Skin of body (tissue), 3 donors: Measurements from ENCODE around the gene C19orf47. TPM values are rescaled to one million over a fixed set of nuclear protein-coding genes. Genes with fewer than 3 reads are reported as not detected.
A peak's percentile ranks its signal among the peaks of the same experiment; 100 is the strongest.

Source experiments
- DNase-seq: peaks from one replicate; lab custom pipeline; 2025; lab: John Stamatoyannopoulos, UW
- small RNA-seq: library from RNA; depleted of rRNA; stranded (forward); fragments of <200 nt; gene quantifications from one replicate; pipeline ENCODE3, GENCODE V24; 2014; ENCODE audit warnings: low replicate concordance
- total RNA-seq: library from RNA; depleted of rRNA; stranded (reverse); fragments of >200 nt; gene quantifications from one replicate; pipeline ENCODE4 v1.2.3, GENCODE V29; 2014

C19orf47 gene
- total RNA-seq, 1 donor from 2014 or later, result 8.2 TPM

DNA sequence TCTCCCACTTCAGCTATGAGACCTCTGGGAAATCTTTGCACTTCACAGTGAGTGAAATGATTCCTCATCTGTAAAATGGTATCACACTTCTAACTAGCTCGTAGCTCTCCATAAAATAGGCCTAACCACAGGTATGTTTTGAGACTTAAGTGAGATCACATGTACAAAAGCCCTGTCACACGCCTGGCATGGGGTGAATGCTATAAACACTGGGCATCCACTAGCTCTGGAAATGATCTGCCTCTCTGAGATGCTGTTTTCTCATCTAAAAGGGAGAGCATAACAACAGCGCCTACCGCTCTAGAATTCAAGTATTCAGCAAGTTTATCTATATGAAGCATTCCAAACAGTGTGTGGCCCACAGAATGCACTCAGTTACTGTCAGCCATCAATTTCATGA is 65.3 kb downstream of the C19orf47 start:
- no peak for DNase-seq

DNA sequence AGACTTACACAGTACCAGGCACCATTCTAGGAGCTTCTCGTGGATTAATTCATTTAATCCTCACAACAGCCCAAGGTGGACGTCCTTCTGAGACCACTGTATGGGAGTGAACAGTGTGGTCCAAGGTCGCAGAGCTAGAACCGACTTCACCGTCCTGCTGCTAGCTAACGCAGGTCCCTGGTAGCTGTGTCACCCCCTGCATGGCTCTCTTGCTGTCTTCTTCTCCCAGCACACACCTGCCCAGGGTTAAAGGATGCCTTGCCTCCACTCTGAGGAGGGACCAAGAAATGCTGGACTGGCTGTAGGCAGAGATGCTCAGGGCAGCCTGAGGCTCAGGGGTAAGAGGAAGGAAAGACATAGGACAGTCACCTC is 66.0 kb downstream of the C19orf47 start:
- no peak for DNase-seq

GRCh38 chr19:40281381-40282208 is 66.6 kb downstream of the C19orf47 start:
- no peak for DNase-seq

DNA sequence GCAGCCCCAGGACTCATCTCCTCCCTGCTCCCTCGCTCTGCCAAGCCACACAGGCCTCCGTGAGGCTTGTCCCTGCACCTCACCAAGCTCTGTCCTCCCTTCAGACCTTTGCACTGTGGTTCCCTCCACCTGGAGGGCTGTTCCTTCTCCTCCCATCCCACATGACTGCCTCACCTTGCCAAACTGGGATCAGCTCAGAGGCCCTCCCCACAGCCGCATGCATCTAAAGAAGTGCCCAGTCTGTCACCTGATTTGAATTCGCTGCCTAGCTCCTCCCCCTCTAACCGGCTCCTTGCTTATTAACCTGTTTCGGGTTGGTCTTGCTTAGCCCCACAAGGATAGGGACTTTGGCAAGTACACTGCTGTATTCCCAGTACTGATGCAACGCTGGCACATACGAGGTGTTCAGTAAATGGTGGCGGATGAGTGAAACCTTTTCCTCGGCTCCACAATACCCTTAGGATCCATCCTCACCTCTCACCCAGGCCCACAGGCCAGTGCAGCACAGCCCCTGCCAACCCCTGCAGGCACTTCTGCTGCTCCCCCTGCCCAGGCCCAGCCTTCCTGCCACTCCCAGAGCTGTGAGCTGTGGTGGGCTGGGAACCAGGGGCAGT is 67.5 kb downstream of the C19orf47 start:
- DNase-seq, result no peak

GRCh38 chr19:40279761-40280607 is 68.2 kb downstream of the C19orf47 start:
- DNase-seq, result no peak

GRCh38 chr19:40279120-40279551 is 69.1 kb downstream of the C19orf47 start:
- peak; percentile 81 for DNase-seq

- DNase-seq, result no peak
These were observed 69.7 kb downstream of the C19orf47 start for GRCh38 chr19:40278361-40279035.

- DNase-seq, result no peak
These were observed 70.7 kb downstream of the C19orf47 start for GRCh38 chr19:40277356-40278059.

GRCh38 chr19:40274585-40275544 is 73.3 kb downstream of the C19orf47 start:
- DNase-seq, result no peak

DNA sequence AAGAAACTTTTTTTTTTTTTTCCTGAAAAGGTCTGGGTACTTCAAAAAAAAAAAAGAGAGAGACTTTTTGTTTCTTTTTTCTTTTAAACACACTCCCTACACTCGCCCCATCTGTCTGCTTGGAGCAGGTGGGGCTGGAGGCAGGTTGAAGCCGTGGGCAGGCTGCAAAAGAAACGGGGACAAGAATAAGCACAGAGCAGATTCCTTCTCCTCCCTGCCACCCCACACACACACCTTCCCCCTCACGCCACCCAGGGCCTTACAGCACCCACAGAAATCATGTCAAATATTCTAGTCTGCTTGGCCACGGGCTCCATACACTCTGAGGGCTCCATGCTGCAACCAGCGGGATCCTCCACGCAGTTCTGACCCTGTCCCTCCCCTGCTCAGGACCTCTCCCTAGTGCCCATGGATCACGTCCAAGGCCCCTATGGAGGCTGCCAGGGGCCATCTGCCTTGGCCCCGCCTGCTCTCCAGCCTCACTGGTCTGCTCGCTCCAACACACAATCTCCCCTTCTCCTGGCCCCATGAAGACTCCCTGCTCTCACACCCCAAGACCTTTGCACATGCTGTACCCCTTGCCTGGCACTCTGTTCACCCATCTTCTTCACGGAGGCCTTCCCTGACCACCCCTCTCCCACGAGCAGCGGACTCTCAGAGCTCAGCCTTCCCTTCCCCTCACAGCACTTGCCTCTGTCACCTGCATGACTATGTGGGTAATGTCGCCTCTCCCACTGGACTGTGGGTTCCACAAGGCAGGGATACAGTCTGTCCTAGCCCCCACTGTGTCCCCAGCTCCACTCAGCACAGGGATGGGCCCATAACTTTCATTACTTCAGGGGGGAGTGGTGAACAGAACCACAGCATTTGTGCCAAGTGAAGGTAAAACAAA is 74.5 kb downstream of the C19orf47 start:
- DNase-seq, result no peak

DNA sequence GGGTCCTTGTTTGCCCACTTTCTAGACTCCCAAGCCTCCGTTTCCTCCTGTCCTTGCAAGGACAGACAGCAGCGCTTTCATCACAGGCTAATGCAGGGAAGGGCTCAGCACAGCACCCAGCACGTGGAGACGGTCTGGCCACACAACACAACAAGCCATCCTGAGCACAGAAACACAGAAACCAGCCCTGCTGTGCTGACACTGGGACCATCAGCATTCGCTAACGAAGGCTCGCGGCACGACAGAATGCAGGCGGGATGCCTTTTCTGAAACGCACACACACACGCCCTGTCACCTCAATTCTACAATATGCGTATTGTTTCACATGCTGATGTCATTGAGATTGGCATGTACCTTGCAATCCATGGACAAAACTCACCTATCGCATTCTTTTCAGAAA is 75.9 kb downstream of the C19orf47 start:
- no peak for DNase-seq

DNA sequence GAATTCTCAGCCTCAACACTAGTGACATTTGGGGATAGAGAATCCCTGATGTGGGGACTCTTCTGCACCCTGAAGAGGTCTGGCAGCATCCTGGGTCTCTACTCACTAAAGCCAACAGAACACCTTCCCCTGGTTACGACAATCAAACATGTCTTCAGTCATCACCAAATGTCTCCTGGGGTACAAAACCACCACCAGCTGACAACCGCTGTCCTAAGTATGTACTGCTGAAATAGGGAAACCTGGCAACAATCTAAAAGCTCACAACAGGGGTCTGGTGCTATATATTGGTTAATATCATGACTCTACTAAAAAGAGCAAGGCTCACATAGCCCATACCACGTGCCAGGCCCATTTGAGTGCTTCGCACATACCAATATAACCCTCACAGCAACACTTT is 76.5 kb downstream of the C19orf47 start:
- no peak for DNase-seq

- no peak for DNase-seq
These were observed 77.7 kb downstream of the C19orf47 start for GRCh38 chr19:40270362-40271089.

Small RNA genes within 50 kb of the gene (small RNA-seq; reads per million reads assigned to genes)
- gene MIR641 (3.1 reads per million, percentile 89 among the genes with 10 or more reads in this experiment), gene MIR6796 (not detected), gene RF00019 (not detected), gene RNU6-945P (not detected)

Other genes starting within 250 kb of the C19orf47 start
- 4.5 TPM for gene MAP3K10, start 157.0 kb downstream of the C19orf47 start, total RNA-seq
- not detected for gene TTC9B, start 130.0 kb downstream of the C19orf47 start, total RNA-seq
- gene CCNP, start 121.7 kb downstream of the C19orf47 start, total RNA-seq, result 0.39 TPM
- gene AKT2, start 63.1 kb downstream of the C19orf47 start, total RNA-seq, result 94.4 TPM
- 137 TPM for gene PLD3, start 298 bp upstream of the C19orf47 start, total RNA-seq
- gene HIPK4, start 41.8 kb upstream of the C19orf47 start, total RNA-seq, result 0.10 TPM
- gene PRX, start 65.0 kb upstream of the C19orf47 start, total RNA-seq, result 5.2 TPM
- gene SERTAD1, start 77.6 kb upstream of the C19orf47 start, total RNA-seq, result 10.6 TPM
- gene SERTAD3, start 95.9 kb upstream of the C19orf47 start, total RNA-seq, result 30.8 TPM
- 107 TPM for gene BLVRB, start 117.3 kb upstream of the C19orf47 start, total RNA-seq
- gene SPTBN4, start 118.6 kb upstream of the C19orf47 start, total RNA-seq, result 1.2 TPM
- gene SHKBP1, start 228.5 kb upstream of the C19orf47 start, total RNA-seq, result 12.3 TPM